ENCODE data around the gene HDGFL2.

DNA sequence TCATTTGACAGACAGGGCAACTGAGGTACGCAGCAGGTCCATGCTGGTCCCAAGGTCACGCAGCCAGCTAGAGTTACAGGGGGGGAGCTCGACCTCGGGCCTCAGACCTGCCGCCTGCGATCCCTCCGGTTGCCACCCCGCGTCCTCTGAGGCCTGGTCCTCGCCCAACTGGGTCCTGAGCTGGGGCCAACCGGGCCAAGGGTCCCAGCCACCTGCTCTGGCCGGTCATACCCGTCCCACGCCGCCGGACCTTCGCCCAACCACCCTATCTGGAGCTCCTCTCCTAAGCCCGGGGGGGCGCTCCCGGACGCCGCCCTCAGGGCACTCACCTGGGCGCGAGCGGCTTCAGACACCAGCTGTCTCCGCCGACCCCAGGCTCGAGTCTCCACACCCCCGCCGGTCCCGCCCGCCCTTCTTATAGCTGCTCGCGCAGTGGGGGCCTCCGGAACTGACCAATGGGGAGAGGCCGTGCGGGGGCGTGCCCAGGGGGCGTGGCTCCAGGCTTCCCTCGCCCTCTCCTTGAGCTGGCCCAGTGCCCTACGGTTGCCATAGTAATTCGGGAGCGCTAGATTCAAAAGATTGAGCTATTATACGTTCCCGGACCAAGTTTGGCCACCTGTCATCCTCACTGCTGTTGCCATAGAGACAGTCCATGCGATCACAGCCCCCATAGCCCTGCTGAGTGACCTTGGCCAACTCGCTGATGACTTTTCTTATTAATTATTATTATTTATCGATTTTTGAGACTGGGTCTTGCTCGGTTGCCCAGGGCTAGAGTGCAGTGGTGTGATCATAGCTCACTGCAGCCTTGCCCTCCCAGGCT lies 63.0 kb downstream of the HDGFL2 start, which contains the start of gene PLIN5:
- TF ChIP-seq CTCF (IDR thresholded peaks at IDR 0.05), result no peak
- TF ChIP-seq POLR2A (IDR thresholded peaks at IDR 0.05), result no peak

All from breast epithelium (tissue), 3 donors.